Ovary (tissue), 9 donors: ENCODE results near the gene CRB1. TPM values are rescaled to one million over a fixed set of nuclear protein-coding genes. Genes with fewer than 3 reads are reported as not detected.

Experiments
- DNase-seq, 5 donors: peaks; one replicate each; pipeline ENCODE4 v3.0.0-alpha.2; 2019 to 2020
- H3K27ac ChIP-seq, 2 donors: fragments of 200-600 bp; one replicate each; pipeline versions ENCODE4 v1.5.1 to v1.8.0; 2019 to 2022
- H3K27me3 ChIP-seq: fragments of 200-600 bp; one replicate; pipeline ENCODE4 v1.8.0; 2022
- H3K36me3 ChIP-seq: fragments of 200-600 bp; sonication (generic); one replicate; pipeline ENCODE4 v1.5.1; 2019
- H3K4me1 ChIP-seq: one replicate; pipeline ENCODE4 v1.8.1; 2013; ENCODE audit warnings: mild to moderate bottlenecking, moderate library complexity; ENCODE audit not compliant: insufficient read depth
- H3K4me3 ChIP-seq: fragments of 200-600 bp; sonication (generic); one replicate; pipeline ENCODE4 v1.5.1; 2017
- H3K9me3 ChIP-seq, 2 donors: fragments of 200-600 bp in 1 of 2; sonication (generic) in 1 of 2; one replicate each; pipeline versions ENCODE4 v1.5.1 to v1.8.1; 2013 to 2019; ENCODE audit warnings: mild to moderate bottlenecking in 1 of 2, moderate library complexity in 1 of 2
- CTCF ChIP-seq, 3 donors: fragments of 450-650 bp in 2 of 3; fragments of 200-600 bp in 1 of 3; IDR thresholded peaks; one replicate each; pipeline versions ENCODE4 v1.5.1 to v1.8.0; 2016 to 2022; ENCODE audit warnings: antibody characterized with exemption in 3 of 3, mild to moderate bottlenecking in 1 of 3
- EP300 ChIP-seq: sonication (generic); formaldehyde crosslinking; IDR thresholded peaks from one replicate; pipeline ENCODE4 v1.6.1; 2017; ENCODE audit warnings: antibody characterized with exemption
- POLR2A ChIP-seq: fragments of 450-650 bp; IDR thresholded peaks from one replicate; pipeline ENCODE4 v1.6.1; 2017; ENCODE audit warnings: antibody characterized with exemption, mild to moderate bottlenecking, moderate library complexity
- WGBS, 3 donors: extraction: QIAGEN DNeasy Blood & Tissue Kit in 1 of 3; methylation state at CpG; one replicate each; pipeline versions ENCODE4 v1.1.5 to v1.1.7; 2013 to 2017; 5-methylcytosine and 5-hydroxymethylcytosine counted together
- intact Hi-C, 4 donors: fragments of 100-400 bp; cut with DNase I; formaldehyde crosslinking; loops; one replicate each; pipeline versions ENCODE4 v1.11.0 to v1.15.1; 2022 to 2023
- polyA plus RNA-seq, 2 donors: library from polyadenylated mRNA; stranded (reverse); fragments of 200-250 nt in 1 of 2; fragments of 350-450 nt in 1 of 2; fragmentation: Illumina TruSeq in 1 of 2; extraction: RNeasy Lipid Tissue Mini Kit (QIAGEN cat#74804) in 1 of 2; gene quantifications; one replicate each; pipeline ENCODE4 v1.2.3, GENCODE V29; 2013 to 2014
- total RNA-seq, 7 donors: library from RNA; depleted of rRNA in 2 of 7; stranded (reverse); fragments of >200 nt in 2 of 7; fragmentation: NEBNext Ultra II Directional in 3 of 7; extraction: Animal tissue kit (Norgen Biotek cat#: 25700) in 3 of 7; gene quantifications; one replicate each; pipeline versions ENCODE4 v1.1.0 to v1.2.4, GENCODE V29; 2016 to 2023
- donor health status: DM: no; HTN: no; CAD: no; lungs with moderate emphysema.
- donor health status: DM: no; HTN: no; CAD: no.
- donor health status: Bipolar disorder and iron deficiency.
- donor health status: DM: yes; HTN: yes; CAD: no.
- donor health status: DM: no; HTN: no; CAD: no.
- donor health status: DM: yes; HTN: yes; CAD: no.

Gene CRB1
- total and polyA plus RNA-seq, 9 donors = 0.60 to 4.0 (median 1.1) TPM

- no peak for DNase-seq
- Histone ChIP-seq H3K27ac (no peak overlapping the region), H3K9me3 (no peaks in the 10 kb centered on the region), H3K27me3 (no peaks in the 10 kb centered on the region), H3K4me3 (no peak overlapping the region), H3K36me3 (no peaks in the 10 kb centered on the region), H3K4me1 (peaks cover 4% of the 10 kb centered on the region)
- no peak for TF ChIP-seq POLR2A
- no peak for TF ChIP-seq CTCF (IDR thresholded peaks at IDR 0.05)
- TF ChIP-seq EP300 = no peak
- 89 to 95% (median 92%) methylated on average over 4 of the region's 4 CpGs for WGBS, 3 donors
- intact Hi-C loops = no loop called here
Measured at GRCh38 chr1:197393772-197394171, 125.7 kb downstream of the CRB1 start.

DNA sequence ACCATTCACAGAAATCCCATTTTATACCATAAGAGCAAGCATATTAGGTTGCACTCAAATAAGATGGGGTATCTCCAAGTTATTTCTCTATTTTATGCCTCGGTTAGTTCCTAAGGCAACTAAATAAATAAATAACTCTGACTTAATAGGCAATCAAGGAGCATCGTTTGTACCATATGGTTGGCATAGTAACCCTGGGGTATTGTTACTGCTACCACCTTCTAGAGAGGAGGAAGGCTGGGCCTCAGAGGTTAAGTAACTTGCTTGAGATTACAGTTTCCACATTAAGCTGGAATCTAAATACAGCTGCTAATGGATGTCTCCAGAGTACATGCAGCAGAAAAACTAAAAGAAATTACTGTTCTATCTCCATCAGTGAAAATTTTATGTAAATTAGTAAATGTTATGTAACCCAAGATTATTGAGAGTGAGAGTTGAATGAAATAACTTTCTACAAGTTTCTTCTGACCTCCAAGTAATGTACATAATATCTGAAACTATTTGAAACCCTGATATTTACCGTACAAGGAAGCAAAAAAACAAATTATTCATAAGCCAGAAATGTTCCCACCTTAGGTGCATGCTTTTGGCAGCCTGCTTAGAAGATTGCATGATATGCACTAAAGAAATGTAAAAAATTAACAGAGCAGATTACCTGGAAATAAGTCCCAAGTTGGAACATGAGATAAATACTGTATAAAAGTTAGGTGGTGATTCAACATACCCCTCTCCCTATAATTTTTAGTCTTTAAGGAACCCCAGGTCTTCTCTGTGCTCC, 127.0 kb downstream of the CRB1 start:
- H3K9me3 ChIP-seq = no peaks in the 10 kb centered on the region
- no peak overlapping the region for H3K27ac ChIP-seq
- no peak for DNase-seq
- TF ChIP-seq CTCF (IDR thresholded peaks at IDR 0.05) (no peak), EP300 (no peak), POLR2A (no peak)
- H3K36me3 ChIP-seq = no peaks in the 10 kb centered on the region
- no peak overlapping the region for H3K4me3 ChIP-seq
- H3K4me1 ChIP-seq = peaks cover 4% of the 10 kb centered on the region
- intact Hi-C loops = no loop called here
- WGBS, 3 donors = 70 to 82% (median 78%) methylated on average over 3 of the region's 3 CpGs
- no peaks in the 10 kb centered on the region for H3K27me3 ChIP-seq

DNA sequence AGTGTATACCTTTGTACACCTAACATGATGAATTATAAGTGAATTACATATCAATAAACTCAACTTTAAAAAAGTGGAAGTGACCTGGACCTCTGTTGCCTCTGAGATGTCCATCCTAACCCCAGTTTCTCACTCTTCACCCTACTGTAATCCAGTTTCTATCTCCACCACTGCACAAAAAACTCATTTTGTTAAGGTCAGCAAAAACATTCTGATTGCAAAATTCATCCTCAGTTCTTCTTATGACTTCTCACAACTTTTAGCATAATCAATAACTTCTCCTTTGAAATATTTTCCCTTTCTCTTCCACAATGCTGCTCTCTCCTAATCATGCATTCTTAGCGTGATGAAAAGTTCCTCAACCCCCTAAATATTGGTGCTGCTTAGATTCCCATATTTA, 129.8 kb downstream of the CRB1 start:
- Histone ChIP-seq H3K4me1 (no peaks in the 10 kb centered on the region), H3K36me3 (no peaks in the 10 kb centered on the region), H3K4me3 (no peak overlapping the region), H3K27me3 (no peaks in the 10 kb centered on the region), H3K9me3 (no peaks in the 10 kb centered on the region), H3K27ac (no peak overlapping the region)
- 96 to 100% (median 98%) methylated on average over 1 of the region's 1 CpG for WGBS, 3 donors
- TF ChIP-seq POLR2A (no peak), CTCF (IDR thresholded peaks at IDR 0.05) (no peak), EP300 (no peak)
- no peak for DNase-seq
- intact Hi-C loops = no loop called here

DNA sequence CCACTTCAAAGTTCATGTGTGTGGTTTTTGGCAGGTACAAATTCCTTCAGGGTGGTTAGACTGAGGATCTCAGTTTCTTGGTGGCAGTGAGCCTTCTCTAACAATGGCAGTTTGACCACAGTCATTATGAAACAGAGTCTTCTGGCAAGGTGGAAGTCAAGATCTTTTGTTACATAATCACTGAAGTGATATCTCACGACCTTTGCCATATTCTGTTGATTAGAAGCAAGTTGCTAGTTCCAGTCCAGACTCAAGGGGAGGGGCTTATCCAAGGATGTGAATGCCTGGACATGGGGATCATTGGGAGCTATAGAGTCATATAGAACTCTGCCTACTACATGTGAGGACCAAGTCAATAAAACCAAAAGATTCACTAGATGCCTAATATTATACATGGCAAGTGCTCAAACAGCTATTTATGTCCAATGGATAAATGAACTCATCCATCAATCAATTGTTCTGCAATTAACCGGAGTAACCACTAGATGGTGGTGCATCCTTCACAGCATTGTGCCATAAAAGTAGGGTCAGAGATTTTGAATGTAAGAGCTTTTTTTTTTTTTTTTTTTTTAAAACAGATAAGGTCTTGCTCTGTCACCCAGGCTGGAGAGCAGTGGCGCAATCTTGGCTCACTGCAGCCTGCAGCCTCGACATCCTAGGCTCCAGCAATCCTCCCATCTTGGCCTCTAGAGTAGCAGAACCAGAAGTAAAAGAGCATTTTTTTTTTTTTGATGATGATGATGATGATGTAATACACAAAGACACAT, 131.9 kb downstream of the CRB1 start:
- WGBS, 3 donors = 42 to 57% (median 52%) methylated on average over 4 of the region's 4 CpGs
- Histone ChIP-seq H3K4me1 (no peaks in the 10 kb centered on the region), H3K36me3 (no peaks in the 10 kb centered on the region), H3K27ac (no peak overlapping the region), H3K4me3 (no peak overlapping the region), H3K27me3 (no peaks in the 10 kb centered on the region), H3K9me3 (no peaks in the 10 kb centered on the region)
- no peak for DNase-seq
- intact Hi-C loops = no loop called here
- no peak for TF ChIP-seq POLR2A
- TF ChIP-seq CTCF (IDR thresholded peaks at IDR 0.05) = no peak
- TF ChIP-seq EP300 = no peak
